GM23338 (cell line): ENCODE measurements around the gene CDCA7. TPM values are rescaled to one million over a fixed set of nuclear protein-coding genes. Genes with fewer than 3 reads are reported as not detected.

Experiments
- ATAC-seq: fragments of 200-7000 bp; cut with Tn5 transposase; 3 replicates; pipeline ENCODE4 v1.9.1; 2020
- DNase-seq: peaks from one replicate; pipeline ENCODE4 v3.0.0-alpha.2; 2015; ENCODE audit warnings: low spot score
- H2AFZ ChIP-seq: fragments of 200-600 bp; sonication (generic); 2 replicates; pipeline ENCODE4 v1.8.0; 2016; ENCODE audit warnings: antibody characterized with exemption, mild to moderate bottlenecking, moderate library complexity
- H3F3A ChIP-seq: fragments of 200-600 bp; sonication (generic); replicated peaks from 2 replicates; pipeline ENCODE4 v1.8.0; 2017; ENCODE audit warnings: antibody characterized with exemption, mixed run types, low read depth
- H3K27ac ChIP-seq: fragments of 200-600 bp; sonication (generic); 2 replicates; pipeline ENCODE4 v1.6.1; 2016; ENCODE audit warnings: low read depth
- H3K27me3 ChIP-seq: fragments of 200-600 bp; sonication (generic); 2 replicates; pipeline ENCODE4 v1.8.0; 2016; ENCODE audit warnings: mild to moderate bottlenecking, mixed run types, moderate library complexity; ENCODE audit not compliant: insufficient read depth
- H3K36me3 ChIP-seq: fragments of 200-600 bp; sonication (generic); 2 replicates; pipeline ENCODE4 v1.8.0; 2016; ENCODE audit warnings: mild to moderate bottlenecking; ENCODE audit not compliant: insufficient read depth
- H3K4me1 ChIP-seq: fragments of 200-600 bp; sonication (generic); 2 replicates; pipeline ENCODE4 v1.8.0; 2016; ENCODE audit warnings: mild to moderate bottlenecking, moderate library complexity; ENCODE audit not compliant: insufficient read depth
- H3K4me2 ChIP-seq: fragments of 200-600 bp; sonication (generic); 2 replicates; pipeline ENCODE4 v1.7.1; 2017; ENCODE audit warnings: mixed run types
- H3K4me3 ChIP-seq: fragments of 200-600 bp; sonication (generic); 2 replicates; pipeline ENCODE4 v1.6.1; 2016; ENCODE audit warnings: mixed run types
- H3K79me2 ChIP-seq: fragments of 200-600 bp; sonication (generic); replicated peaks from 2 replicates; pipeline ENCODE4 v1.8.0; 2017; ENCODE audit warnings: mild to moderate bottlenecking; ENCODE audit not compliant: insufficient read depth
- H3K9me2 ChIP-seq: fragments of 200-600 bp; sonication (generic); 2 replicates; pipeline ENCODE4 v1.8.0; 2017; ENCODE audit not compliant: insufficient read depth
- H4K20me1 ChIP-seq: fragments of 200-600 bp; sonication (generic); replicated peaks from 2 replicates; pipeline ENCODE4 v1.8.0; 2017; ENCODE audit warnings: mild to moderate bottlenecking; ENCODE audit not compliant: insufficient read depth
- H3K27ac Mint-ChIP-seq: 2 replicates; pipeline ENCODE4 v1.8.0; 2020; ENCODE audit warnings: inconsistent platforms, mild to moderate bottlenecking, moderate library complexity, mixed read lengths
- H3K27me3 Mint-ChIP-seq: 3 replicates; pipeline ENCODE4 v1.8.0; 2022; ENCODE audit warnings: low read depth, mild to moderate bottlenecking, moderate library complexity, mixed read lengths, inconsistent platforms; ENCODE audit not compliant: insufficient read depth, poor library complexity
- H3K36me3 Mint-ChIP-seq: 3 replicates; pipeline ENCODE4 v1.8.0; 2021; ENCODE audit warnings: low read depth, mild to moderate bottlenecking, inconsistent platforms, moderate library complexity, mixed read lengths
- H3K4me1 Mint-ChIP-seq: 3 replicates; pipeline ENCODE4 v1.8.0; 2020; ENCODE audit warnings: mild to moderate bottlenecking, inconsistent platforms, mixed read lengths
- H3K4me3 Mint-ChIP-seq: 3 replicates; pipeline ENCODE4 v1.8.0; 2021; ENCODE audit warnings: moderate library complexity, mild to moderate bottlenecking, inconsistent platforms, mixed read lengths
- H3K9me3 Mint-ChIP-seq: 3 replicates; pipeline ENCODE4 v1.8.0; 2020; ENCODE audit warnings: moderate library complexity, mild to moderate bottlenecking, inconsistent platforms, mixed read lengths
- CREB1 ChIP-seq: fragments of 250-450 bp; sonication (Bioruptor Pico); IDR thresholded peaks from 2 replicates; pipeline ENCODE4 v1.5.0; 2020; ENCODE audit warnings: low read depth, mild to moderate bottlenecking, moderate library complexity
- CTCF ChIP-seq, 2 experiments: fragments of 200-600 bp in 1 of 2; sonication (generic) in 1 of 2; conservative IDR thresholded peaks; 2 replicates each; pipeline versions ENCODE4 v1.5.1 to v1.6.1; 2016 to 2017; ENCODE audit warnings: antibody characterized with exemption in 2 of 2, low read depth in 2 of 2, mild to moderate bottlenecking in 2 of 2, moderate library complexity in 1 of 2
- ETS1 ChIP-seq: IDR thresholded peaks from 2 replicates; pipeline ENCODE4 v1.6.1; 2016; ENCODE audit warnings: antibody characterized with exemption
- EZH2 ChIP-seq: fragments of 200-600 bp; sonication (generic); IDR thresholded peaks from one replicate; pipeline ENCODE4 v1.8.0; 2017; ENCODE audit warnings: antibody characterized with exemption, mild to moderate bottlenecking, low read depth; ENCODE audit not compliant: unreplicated experiment
- EZH2phosphoT487 ChIP-seq: fragments of 200-600 bp; sonication (generic); IDR thresholded peaks from one replicate; pipeline ENCODE4 v1.8.1; 2018; ENCODE audit warnings: antibody characterized with exemption; ENCODE audit not compliant: unreplicated experiment
- JUNB ChIP-seq: IDR thresholded peaks from one replicate; pipeline ENCODE4 v1.6.1; 2016; ENCODE audit warnings: antibody characterized with exemption; ENCODE audit not compliant: unreplicated experiment
- NANOG ChIP-seq: IDR thresholded peaks from 2 replicates; pipeline ENCODE4 v1.6.1; 2016; ENCODE audit warnings: antibody characterized with exemption, borderline replicate concordance
- POLR2AphosphoS5 ChIP-seq: IDR thresholded peaks from 2 replicates; pipeline ENCODE4 v1.6.1; 2016; ENCODE audit warnings: antibody characterized with exemption, low read depth
- REST ChIP-seq: IDR thresholded peaks from one replicate; pipeline ENCODE4 v1.6.1; 2018; ENCODE audit warnings: antibody characterized with exemption; ENCODE audit not compliant: unreplicated experiment
- STAT1 ChIP-seq: IDR thresholded peaks from one replicate; pipeline ENCODE4 v1.6.1; 2016; ENCODE audit warnings: antibody characterized with exemption; ENCODE audit not compliant: unreplicated experiment
- ZNF114 ChIP-seq: fragments of 250-450 bp; sonication (Bioruptor Pico); IDR thresholded peaks from 2 replicates; pipeline ENCODE4 v1.5.0; 2020; ENCODE audit warnings: mild to moderate bottlenecking, moderate library complexity
- ZNF331 ChIP-seq: fragments of 250-450 bp; sonication (Bioruptor Pico); IDR thresholded peaks from 2 replicates; pipeline ENCODE4 v1.5.0; 2020; ENCODE audit warnings: low read depth, mild to moderate bottlenecking, moderate library complexity
- ZNF462 ChIP-seq: fragments of 250-450 bp; sonication (Bioruptor Pico); IDR thresholded peaks from 2 replicates; pipeline ENCODE4 v1.5.0; 2020; ENCODE audit warnings: mild to moderate bottlenecking, moderate library complexity
- polyA plus RNA-seq: library from polyadenylated mRNA; unstranded; fragments of >200 nt; fragmentation: Nextera tagmentation; extraction: Ambion mirVana; gene quantifications from 2 replicates; pipeline ENCODE4 v1.2.1, GENCODE V29; 2016
- total RNA-seq: library from RNA; depleted of rRNA; stranded (reverse); fragments of >200 nt; shearing (Covaris generic); gene quantifications from 2 replicates; pipeline ENCODE4 v1.2.3, GENCODE V29; 2014

The CDCA7 gene
- total and polyA plus RNA-seq, 2 experiments from 2014 or later: 63.7 to 95.5 TPM

- no peaks in the 10 kb centered on the region for H3K36me3 Mint-ChIP-seq
- H3K79me2 ChIP-seq: no peaks in the 10 kb centered on the region
- no peak overlapping the region for H2AFZ ChIP-seq
- no peaks in the 10 kb centered on the region for H3K9me3 Mint-ChIP-seq
- no peak for TF ChIP-seq NANOG
- TF ChIP-seq CTCF (conservative IDR thresholded peaks at IDR 0.05; ENCODE audit: low read depth in 2 of 2): no peak
- TF ChIP-seq STAT1: no peak
- no peak for TF ChIP-seq EZH2phosphoT487
- no peak for TF ChIP-seq ZNF114 (CRISPR knock-in tag)
- no peak for TF ChIP-seq CREB1
- no peak for TF ChIP-seq POLR2AphosphoS5
- no peak for TF ChIP-seq ZNF331
- TF ChIP-seq REST: no peak
- no peak for TF ChIP-seq ETS1
- no peak for TF ChIP-seq ZNF462 (CRISPR knock-in tag)
- TF ChIP-seq JUNB: no peak
- no peak for TF ChIP-seq EZH2
- no peak overlapping the region for H3K4me3 Mint-ChIP-seq
- H3K27ac ChIP-seq: 0 out of 2 replicates have a peak overlapping the region, but pooled peaks have one; percentile 18
- H3K9me2 ChIP-seq: no peaks in the 10 kb centered on the region
- H4K20me1 ChIP-seq: no peaks in the 10 kb centered on the region
- no peak for DNase-seq
- H3K4me2 ChIP-seq: peak overlapping the region; percentile 1
- H3K4me3 ChIP-seq: no peak overlapping the region
- no peaks in the 10 kb centered on the region for H3K27me3 ChIP-seq
- peaks cover 40% of the 10 kb centered on the region for H3K4me1 Mint-ChIP-seq
- no peak overlapping the region for H3K27ac Mint-ChIP-seq
- peaks cover 1% of the 10 kb centered on the region for H3K27me3 Mint-ChIP-seq
- H3F3A ChIP-seq: no peaks in the 10 kb centered on the region
- no peak for ATAC-seq
- H3K4me1 ChIP-seq: peaks cover 22% of the 10 kb centered on the region
- H3K36me3 ChIP-seq: no peaks in the 10 kb centered on the region
These were observed 38.5 kb downstream of the CDCA7 start for GRCh38 chr2:173393186-173393585.
